Tibial nerve (tissue), 3 donors: ENCODE results near the gene CTH.

Source experiments
- POLR2A ChIP-seq, 2 donors: fragments of 450-650 bp; IDR thresholded peaks; one replicate each; pipeline ENCODE4 v1.6.1; 2017; ENCODE audit warnings: antibody characterized with exemption in 2 of 2, mild to moderate bottlenecking in 2 of 2, moderate library complexity in 2 of 2
- TF ChIP-seq, protein P1 (sequence below), 5 experiments: fragments of 200-600 bp in 3 of 5; fragments of 450-650 bp in 2 of 5; sonication (generic) in 3 of 5; IDR thresholded peaks; one replicate each; pipeline ENCODE4 v1.5.1; 2016 to 2019; ENCODE audit warnings: antibody characterized with exemption in 5 of 5, mild to moderate bottlenecking in 3 of 5, moderate library complexity in 2 of 5

- TF ChIP-seq, protein P1, sequence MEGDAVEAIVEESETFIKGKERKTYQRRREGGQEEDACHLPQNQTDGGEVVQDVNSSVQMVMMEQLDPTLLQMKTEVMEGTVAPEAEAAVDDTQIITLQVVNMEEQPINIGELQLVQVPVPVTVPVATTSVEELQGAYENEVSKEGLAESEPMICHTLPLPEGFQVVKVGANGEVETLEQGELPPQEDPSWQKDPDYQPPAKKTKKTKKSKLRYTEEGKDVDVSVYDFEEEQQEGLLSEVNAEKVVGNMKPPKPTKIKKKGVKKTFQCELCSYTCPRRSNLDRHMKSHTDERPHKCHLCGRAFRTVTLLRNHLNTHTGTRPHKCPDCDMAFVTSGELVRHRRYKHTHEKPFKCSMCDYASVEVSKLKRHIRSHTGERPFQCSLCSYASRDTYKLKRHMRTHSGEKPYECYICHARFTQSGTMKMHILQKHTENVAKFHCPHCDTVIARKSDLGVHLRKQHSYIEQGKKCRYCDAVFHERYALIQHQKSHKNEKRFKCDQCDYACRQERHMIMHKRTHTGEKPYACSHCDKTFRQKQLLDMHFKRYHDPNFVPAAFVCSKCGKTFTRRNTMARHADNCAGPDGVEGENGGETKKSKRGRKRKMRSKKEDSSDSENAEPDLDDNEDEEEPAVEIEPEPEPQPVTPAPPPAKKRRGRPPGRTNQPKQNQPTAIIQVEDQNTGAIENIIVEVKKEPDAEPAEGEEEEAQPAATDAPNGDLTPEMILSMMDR (IDR thresholded peaks at IDR 0.05) = no peak
- TF ChIP-seq POLR2A (IDR thresholded peaks at IDR 0.05) = no peak
Measured at GRCh38 chr1:70386121-70386520, 24.9 kb upstream of the CTH start.
